Vagina (tissue), 2 donors: ENCODE data around the gene DCANP1.

ENCODE experiments used
- POLR2A ChIP-seq, 2 donors: fragments of 450-650 bp; IDR thresholded peaks; one replicate each; pipeline ENCODE4 v1.6.1; 2017; ENCODE audit warnings: antibody characterized with exemption in 2 of 2, mild to moderate bottlenecking in 2 of 2, moderate library complexity in 2 of 2
- TF ChIP-seq, protein P1 (sequence below), 3 experiments: fragments of 450-650 bp in 2 of 3; fragments of 200-600 bp in 1 of 3; sonication (generic) in 1 of 3; IDR thresholded peaks; one replicate each; pipeline ENCODE4 v1.5.1; 2017 to 2019; ENCODE audit warnings: antibody characterized with exemption in 3 of 3, mild to moderate bottlenecking in 2 of 3, moderate library complexity in 2 of 3

DNA sequence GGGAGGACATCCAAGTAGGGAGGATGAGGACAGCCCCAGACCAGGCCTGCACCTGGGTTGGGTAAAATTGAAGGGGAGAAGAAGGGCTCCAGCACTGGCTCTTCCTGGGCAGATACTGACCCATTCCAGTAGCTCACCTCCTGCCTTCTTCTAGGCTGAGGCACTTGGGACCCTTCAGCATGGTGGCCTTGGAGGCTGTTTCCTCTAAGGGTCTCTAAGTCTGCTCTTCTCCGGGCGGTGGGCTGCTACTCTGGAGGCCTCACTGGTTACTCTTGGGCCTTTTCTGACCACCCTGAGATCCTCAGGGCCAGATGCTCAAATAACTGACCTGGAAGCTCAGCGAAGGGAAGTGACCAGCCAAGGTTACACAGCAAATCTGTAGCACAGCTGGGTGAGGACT, 7.8 kb upstream of the DCANP1 start:
- TF ChIP-seq, protein P1, sequence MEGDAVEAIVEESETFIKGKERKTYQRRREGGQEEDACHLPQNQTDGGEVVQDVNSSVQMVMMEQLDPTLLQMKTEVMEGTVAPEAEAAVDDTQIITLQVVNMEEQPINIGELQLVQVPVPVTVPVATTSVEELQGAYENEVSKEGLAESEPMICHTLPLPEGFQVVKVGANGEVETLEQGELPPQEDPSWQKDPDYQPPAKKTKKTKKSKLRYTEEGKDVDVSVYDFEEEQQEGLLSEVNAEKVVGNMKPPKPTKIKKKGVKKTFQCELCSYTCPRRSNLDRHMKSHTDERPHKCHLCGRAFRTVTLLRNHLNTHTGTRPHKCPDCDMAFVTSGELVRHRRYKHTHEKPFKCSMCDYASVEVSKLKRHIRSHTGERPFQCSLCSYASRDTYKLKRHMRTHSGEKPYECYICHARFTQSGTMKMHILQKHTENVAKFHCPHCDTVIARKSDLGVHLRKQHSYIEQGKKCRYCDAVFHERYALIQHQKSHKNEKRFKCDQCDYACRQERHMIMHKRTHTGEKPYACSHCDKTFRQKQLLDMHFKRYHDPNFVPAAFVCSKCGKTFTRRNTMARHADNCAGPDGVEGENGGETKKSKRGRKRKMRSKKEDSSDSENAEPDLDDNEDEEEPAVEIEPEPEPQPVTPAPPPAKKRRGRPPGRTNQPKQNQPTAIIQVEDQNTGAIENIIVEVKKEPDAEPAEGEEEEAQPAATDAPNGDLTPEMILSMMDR (IDR thresholded peaks at IDR 0.05) = no peak
- TF ChIP-seq POLR2A (IDR thresholded peaks at IDR 0.05) = no peak
